Stimulated activated naive CD4-positive, alpha-beta T cell (primary cell): Measurements from ENCODE around the gene NACAD.

ENCODE experiments used
- DNase-seq, 6 experiments: peaks; one replicate each; lab custom pipeline; 2025; lab: John Stamatoyannopoulos, UW

The NACAD gene, protein sequence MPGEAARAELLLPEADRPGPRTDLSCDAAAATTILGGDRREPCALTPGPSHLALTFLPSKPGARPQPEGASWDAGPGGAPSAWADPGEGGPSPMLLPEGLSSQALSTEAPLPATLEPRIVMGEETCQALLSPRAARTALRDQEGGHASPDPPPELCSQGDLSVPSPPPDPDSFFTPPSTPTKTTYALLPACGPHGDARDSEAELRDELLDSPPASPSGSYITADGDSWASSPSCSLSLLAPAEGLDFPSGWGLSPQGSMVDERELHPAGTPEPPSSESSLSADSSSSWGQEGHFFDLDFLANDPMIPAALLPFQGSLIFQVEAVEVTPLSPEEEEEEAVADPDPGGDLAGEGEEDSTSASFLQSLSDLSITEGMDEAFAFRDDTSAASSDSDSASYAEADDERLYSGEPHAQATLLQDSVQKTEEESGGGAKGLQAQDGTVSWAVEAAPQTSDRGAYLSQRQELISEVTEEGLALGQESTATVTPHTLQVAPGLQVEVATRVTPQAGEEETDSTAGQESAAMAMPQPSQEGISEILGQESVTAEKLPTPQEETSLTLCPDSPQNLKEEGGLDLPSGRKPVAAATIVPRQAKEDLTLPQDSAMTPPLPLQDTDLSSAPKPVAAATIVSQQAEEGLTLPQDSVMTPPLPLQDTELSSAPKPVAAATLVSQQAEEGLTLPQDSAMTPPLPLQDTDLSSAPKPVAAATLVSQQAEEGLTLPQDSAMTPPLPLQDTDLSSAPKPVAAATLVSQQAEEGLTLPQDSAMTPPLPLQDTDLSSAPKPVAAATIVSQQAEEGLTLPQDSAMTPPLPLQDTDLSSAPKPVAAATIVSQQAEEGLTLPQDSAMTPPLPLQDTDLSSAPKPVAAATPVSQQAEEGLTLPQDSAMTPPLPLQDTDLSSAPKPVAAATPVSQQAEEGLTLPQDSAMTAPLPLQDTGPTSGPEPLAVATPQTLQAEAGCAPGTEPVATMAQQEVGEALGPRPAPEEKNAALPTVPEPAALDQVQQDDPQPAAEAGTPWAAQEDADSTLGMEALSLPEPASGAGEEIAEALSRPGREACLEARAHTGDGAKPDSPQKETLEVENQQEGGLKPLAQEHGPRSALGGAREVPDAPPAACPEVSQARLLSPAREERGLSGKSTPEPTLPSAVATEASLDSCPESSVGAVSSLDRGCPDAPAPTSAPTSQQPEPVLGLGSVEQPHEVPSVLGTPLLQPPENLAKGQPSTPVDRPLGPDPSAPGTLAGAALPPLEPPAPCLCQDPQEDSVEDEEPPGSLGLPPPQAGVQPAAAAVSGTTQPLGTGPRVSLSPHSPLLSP (N-terminal part only)

DNA sequence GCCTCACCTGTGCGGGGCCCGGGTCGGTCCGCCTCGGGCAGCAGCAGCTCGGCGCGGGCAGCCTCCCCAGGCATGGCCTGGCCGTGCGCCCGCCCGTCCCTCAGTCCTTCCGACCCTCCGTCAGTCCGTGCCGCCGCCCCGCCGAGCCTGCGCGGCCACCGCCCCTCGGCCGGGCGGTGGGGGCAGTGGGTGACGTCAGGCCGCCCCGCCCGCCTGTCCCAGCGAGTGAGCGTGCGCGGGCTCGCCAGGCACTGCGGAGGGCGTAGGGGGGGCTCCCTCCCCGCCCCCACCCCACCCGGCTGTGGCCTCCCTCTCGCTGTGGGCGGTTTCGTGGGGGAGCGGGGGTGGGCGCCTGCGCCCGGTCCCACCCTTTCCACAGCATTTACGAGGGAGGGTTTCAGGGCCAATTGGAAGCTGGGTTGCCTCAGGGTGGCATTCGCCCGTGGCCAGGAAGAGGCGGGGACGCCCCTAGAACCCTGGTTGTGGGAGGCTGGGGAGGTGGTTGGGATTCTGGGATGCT is at the start of gene NACAD:
TSS of gene NACAD (minus strand) at position 149 of the 520 bp plus-strand sequence. CDS start at position 74, 75 bp downstream.
- no peak for DNase-seq

- DNase-seq: peak; percentile 25 to 81 (median 57)
These were observed 47.6 kb upstream of the NACAD start for GRCh38 chr7:45136106-45137060.

DNA sequence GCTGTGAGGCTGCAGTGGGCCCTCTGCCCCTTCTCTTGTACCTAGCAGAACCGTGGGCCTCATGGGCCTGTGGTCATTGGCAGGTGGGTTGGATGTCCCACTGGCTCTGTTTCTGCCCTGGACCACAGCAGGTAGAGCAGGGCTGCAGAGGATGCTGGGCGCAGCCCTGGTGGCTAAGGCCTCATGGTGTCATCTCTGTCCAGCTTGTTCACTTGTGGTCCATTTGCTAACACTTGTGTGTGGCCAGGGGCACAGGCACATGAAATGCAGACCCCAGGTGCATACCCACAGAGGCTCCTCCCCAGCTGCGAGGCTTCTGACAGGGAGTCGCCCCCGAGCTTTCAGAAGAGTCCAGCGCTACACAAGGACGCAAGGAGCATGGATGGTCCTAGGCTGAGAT is 45.1 kb upstream of the NACAD start:
- no peak for DNase-seq

DNA sequence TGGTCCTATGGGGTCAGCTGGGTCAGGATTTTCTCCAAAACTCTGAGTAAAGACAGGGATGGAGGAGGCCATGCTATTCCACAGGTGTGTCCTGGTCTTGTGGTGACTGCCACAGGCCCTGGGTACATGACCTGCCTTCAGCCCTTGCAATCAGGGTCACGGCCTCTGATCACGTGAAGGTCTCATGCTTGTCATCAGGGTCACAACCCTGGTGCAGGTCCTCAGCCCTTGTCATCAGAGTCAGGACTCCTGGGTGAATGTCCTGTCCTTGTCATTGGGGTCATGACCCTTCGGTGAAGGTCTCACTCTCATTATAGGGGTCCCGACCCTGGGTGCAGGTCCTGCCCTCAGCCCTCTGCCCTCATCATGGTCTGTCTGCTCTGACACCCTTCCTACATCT is 44.6 kb upstream of the NACAD start:
- DNase-seq: no peak

DNA sequence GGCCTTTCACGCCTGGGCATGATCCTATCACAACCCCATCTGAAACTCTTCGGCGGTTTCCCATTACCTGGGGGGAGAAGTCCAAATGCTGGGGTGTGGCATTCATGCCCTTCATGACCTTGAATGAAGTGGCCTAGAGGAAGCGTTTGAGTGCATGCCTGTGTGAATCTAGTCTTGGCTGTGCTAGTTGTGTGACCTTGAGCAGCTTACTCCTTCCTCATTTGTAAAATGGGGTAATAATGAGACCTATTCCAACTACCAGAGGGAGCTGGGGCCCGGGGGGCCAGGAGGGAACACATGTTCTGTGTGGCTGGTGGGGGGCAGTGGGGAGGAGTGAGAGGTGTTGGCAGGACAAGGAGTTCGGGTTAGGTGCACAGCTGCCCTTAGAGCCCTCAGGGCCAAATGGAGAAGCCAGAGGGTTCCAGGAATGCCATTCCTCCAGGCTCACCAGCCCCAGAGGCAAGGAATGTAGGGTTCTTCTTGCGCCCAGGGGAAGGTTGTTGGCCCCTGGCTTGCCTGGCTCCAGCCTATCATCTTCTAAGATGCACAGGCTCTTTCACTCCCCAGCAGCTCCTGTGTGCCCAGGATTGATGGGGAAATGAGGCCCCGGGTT is 44.0 kb upstream of the NACAD start:
- no peak for DNase-seq

DNA sequence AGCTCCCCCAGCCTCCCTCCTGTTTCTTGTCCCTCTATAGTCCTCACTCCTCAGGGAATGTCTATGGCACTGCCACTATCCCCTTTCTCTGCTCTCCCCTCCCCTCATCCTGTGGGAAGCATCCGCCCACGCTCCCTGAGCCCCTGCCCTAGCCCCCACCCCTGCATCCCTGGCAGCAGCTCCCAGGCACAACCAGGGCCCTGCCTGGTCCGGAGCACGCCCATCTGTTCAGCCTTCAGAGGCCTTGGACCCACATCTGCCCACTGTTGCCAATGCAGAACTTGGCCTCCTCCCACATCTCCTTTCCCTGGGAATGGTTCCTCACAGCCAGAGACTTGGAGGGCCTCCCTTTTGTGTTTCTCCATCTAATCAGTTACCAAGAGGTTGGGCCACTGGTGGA is 43.1 kb upstream of the NACAD start:
- no peak for DNase-seq

- DNase-seq: no peak
These were observed 42.1 kb upstream of the NACAD start for GRCh38 chr7:45130910-45131309.

DNA sequence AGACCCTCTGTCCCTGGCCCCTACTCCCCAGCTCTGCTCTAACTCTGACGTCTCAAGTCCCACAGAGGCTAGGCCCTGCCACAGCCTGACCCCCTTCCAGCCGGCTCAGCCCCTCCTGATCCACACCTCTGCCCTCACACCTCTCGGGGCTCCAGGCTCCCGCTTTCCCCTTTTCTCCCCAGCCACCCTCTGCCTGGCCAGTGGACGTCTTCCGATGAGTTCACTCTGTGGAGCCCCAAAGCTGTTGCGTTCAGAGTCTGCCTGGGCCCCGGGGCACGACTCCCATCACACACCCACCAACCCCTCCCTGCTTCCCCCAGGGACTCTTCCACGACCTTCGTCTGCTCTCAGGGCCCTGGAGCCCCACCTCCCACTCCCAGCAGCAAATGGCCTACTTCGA is 41.1 kb upstream of the NACAD start:
- no peak for DNase-seq

- DNase-seq: no peak
These were observed 40.5 kb upstream of the NACAD start for GRCh38 chr7:45129181-45129800.

GRCh38 chr7:45126920-45127319 is 38.2 kb upstream of the NACAD start:
- no peak for DNase-seq

- DNase-seq: no peak
These were observed 37.4 kb upstream of the NACAD start for GRCh38 chr7:45126201-45126600.

GRCh38 chr7:45125193-45125904 is 36.6 kb upstream of the NACAD start:
- no peak for DNase-seq

GRCh38 chr7:45123913-45124710 is 35.3 kb upstream of the NACAD start:
- no peak for DNase-seq

GRCh38 chr7:45122975-45123860 is 34.4 kb upstream of the NACAD start:
- peak in 2 of 6 experiments; percentile 5 to 26 for DNase-seq

GRCh38 chr7:45119550-45119949 is 30.8 kb upstream of the NACAD start:
- no peak for DNase-seq

- no peak for DNase-seq
These were observed 30.1 kb upstream of the NACAD start for GRCh38 chr7:45118889-45119331.

DNA sequence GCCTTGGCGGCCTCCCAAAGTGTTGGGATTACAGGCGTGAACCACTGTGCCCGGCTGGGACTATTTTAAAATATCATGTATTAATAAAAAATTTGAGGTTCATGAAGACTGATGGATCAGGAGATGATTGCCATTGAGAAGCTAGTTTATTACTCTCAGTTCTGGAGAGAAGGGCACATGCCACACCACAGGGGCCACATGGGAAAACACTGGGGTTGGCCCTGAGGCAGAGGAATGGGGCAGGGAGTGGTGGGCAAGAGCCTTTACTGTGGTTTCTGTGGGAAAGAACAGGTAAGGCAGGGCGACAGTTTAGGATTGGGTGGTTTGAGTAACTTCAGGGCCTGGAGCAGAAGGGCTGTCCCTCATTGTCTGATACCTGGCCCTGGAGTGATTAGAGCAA is 29.5 kb upstream of the NACAD start:
- DNase-seq: no peak
